Measurements from ENCODE around the gene SHANK2. TPM values are rescaled to one million over a fixed set of nuclear protein-coding genes. Genes with fewer than 3 reads are reported as not detected.

SHANK2 gene
- total RNA-seq, 3 donors from 2014 or later = 25.8 to 58.0 (median 38.7) TPM

DNA sequence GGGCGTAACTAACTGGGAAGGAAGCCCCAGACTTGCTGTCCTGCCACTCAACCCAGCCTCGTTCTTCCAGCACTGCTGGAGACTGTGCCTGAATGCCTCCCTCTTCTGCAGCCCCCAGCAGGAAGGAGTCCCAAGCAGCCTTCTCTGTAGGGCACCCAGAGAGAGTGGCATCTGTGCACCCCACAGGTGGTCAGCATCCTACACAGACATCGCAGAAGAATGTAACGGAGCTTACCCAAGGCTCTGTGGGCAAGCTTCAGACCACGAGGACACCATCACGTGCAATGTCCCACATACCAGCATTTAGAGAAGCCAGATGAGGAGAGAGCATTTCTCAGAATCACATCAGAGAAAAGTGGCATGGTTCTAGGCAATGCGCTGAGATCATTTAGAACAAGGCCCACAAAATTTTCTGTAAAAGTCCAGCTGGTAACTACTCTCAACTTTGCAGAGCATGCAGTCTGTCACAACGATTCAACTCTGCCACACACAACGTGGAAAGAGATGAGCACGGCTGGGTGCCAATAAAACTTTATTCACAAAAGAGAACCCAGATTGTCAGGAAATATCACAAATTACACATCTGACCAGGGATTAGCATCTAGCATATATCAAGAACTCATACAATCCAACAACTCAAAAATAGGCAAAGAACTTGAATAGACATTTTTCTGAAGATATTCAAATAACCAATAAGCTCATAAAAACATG lies 33.4 kb downstream of the SHANK2 start:
- TF ChIP-seq, protein P1, sequence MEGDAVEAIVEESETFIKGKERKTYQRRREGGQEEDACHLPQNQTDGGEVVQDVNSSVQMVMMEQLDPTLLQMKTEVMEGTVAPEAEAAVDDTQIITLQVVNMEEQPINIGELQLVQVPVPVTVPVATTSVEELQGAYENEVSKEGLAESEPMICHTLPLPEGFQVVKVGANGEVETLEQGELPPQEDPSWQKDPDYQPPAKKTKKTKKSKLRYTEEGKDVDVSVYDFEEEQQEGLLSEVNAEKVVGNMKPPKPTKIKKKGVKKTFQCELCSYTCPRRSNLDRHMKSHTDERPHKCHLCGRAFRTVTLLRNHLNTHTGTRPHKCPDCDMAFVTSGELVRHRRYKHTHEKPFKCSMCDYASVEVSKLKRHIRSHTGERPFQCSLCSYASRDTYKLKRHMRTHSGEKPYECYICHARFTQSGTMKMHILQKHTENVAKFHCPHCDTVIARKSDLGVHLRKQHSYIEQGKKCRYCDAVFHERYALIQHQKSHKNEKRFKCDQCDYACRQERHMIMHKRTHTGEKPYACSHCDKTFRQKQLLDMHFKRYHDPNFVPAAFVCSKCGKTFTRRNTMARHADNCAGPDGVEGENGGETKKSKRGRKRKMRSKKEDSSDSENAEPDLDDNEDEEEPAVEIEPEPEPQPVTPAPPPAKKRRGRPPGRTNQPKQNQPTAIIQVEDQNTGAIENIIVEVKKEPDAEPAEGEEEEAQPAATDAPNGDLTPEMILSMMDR (IDR thresholded peaks at IDR 0.05) = no peak
- no peaks in the 10 kb centered on the region for H3K36me3 ChIP-seq (ENCODE audit: low read depth)
- DNase-seq (peak in 1 of 3 donors; percentile 24), ATAC-seq (no peak)
- no peaks in the 10 kb centered on the region for H3K9me3 ChIP-seq
- no peaks in the 10 kb centered on the region for H3K4me1 ChIP-seq (ENCODE audit: low read depth)
- intact Hi-C loops (cut with DNase I, micrococcal nuclease) = no loop called here
- no peak overlapping the region for H3K4me3 ChIP-seq

DNA sequence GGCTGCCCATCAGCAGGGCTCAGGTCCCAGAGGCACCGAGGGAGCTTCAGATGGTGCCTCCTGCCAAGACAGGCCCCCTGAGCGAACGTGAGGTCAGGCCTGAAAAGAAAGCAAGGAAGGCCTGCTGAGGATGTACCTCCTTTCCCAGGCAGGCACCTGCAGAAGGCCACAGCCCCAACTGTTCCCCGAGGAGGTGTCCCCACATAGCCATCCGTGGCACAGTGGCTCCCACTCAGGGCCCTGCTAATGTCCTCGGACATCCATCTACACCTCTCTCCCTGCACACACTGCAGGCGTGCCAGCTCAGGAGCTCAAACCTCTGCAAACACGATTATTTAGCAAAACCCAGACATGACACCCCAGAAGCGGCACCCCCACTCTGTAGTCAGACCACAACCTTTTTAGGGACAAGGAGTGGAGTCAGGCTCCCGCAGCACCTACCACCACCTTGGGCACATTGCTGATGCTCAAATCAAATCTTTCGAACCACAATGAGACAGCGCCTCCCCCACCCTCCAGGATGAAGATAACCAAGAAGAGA lies 36.9 kb downstream of the SHANK2 start:
- Histone ChIP-seq H3K9me3 (no peaks in the 10 kb centered on the region), H3K4me1 (ENCODE audit: low read depth) (no peaks in the 10 kb centered on the region), H3K36me3 (ENCODE audit: low read depth) (no peaks in the 10 kb centered on the region), H3K4me3 (no peak overlapping the region)
- intact Hi-C loops (cut with DNase I, micrococcal nuclease) = no loop called here
- ATAC-seq = no peak
- TF ChIP-seq, protein P1 (IDR thresholded peaks at IDR 0.05) = no peak
- peak in 1 of 3 donors; percentile 23 for DNase-seq

GRCh38 chr11:71214553-71215424 lies 37.6 kb downstream of the SHANK2 start:
- intact Hi-C loops (cut with DNase I, micrococcal nuclease) = no loop called here
- Histone ChIP-seq H3K36me3 (ENCODE audit: low read depth) (no peaks in the 10 kb centered on the region), H3K4me1 (ENCODE audit: low read depth) (no peaks in the 10 kb centered on the region), H3K4me3 (no peak overlapping the region), H3K9me3 (no peaks in the 10 kb centered on the region)
- ATAC-seq (no peak), DNase-seq (peak in 1 of 3 donors; percentile 31)
- TF ChIP-seq, protein P1 (IDR thresholded peaks at IDR 0.05) = no peak

GRCh38 chr11:71213696-71214552 lies 38.5 kb downstream of the SHANK2 start:
- intact Hi-C loops (cut with DNase I, micrococcal nuclease) = no loop called here
- Histone ChIP-seq H3K36me3 (ENCODE audit: low read depth) (no peaks in the 10 kb centered on the region), H3K4me3 (no peak overlapping the region)

More at GRCh38 chr11:71213696-71214552, 38.5 kb downstream of the SHANK2 start:
- Histone ChIP-seq H3K4me1 (ENCODE audit: low read depth) (no peaks in the 10 kb centered on the region), H3K9me3 (no peaks in the 10 kb centered on the region)
- DNase-seq (peak in 1 of 3 donors; percentile 15), ATAC-seq (no peak)
- TF ChIP-seq, protein P1 (IDR thresholded peaks at IDR 0.05) = no peak
